K562 (cell line): ENCODE results near the gene SLC39A11. TPM values are rescaled to one million over a fixed set of nuclear protein-coding genes. Genes with fewer than 3 reads are reported as not detected.

Source experiments
- CSDE1 ChIP-seq, 2 experiments: fragments of 450-650 bp; IDR thresholded peaks; 2 replicates each; pipeline ENCODE4 v1.6.1; 2016; ENCODE audit warnings: mild to moderate bottlenecking in 1 of 2
- polyA plus RNA-seq, 8 experiments: library from polyadenylated mRNA; depleted of rRNA in 4 of 8; stranded (reverse) in 5 of 8; unstranded in 3 of 8; fragments of >200 nt; fragmentation: Nextera tagmentation in 2 of 8; fragmentation: Illumina TruSeq in 1 of 8; extraction: Ambion mirVana in 2 of 8; extraction: Trizol in 1 of 8; gene quantifications; 2 replicates each; pipeline versions ENCODE4 v1.2.1 to v1.2.3, GENCODE V29; 2011 to 2014; ENCODE audit warnings: inconsistent platforms in 1 of 8, missing spikeins in 1 of 8
- total RNA-seq, 7 experiments: library from RNA; depleted of rRNA in 6 of 7; stranded (reverse); fragments of >200 nt in 6 of 7; fragmentation: Illumina TruSeq in 2 of 7; extraction: Trizol in 2 of 7; gene quantifications; 2 replicates each; pipeline versions ENCODE4 v1.2.1 to v1.2.3, GENCODE V29; 2011 to 2021; ENCODE audit warnings: low replicate concordance in 1 of 7
- TF ChIP-seq, protein P1 (sequence below), 2 experiments: fragments of 450-650 bp; formaldehyde crosslinking in 1 of 2; IDR thresholded peaks; 2 replicates each; pipeline versions ENCODE4 v1.4.0 to v1.6.1; 2014 to 2020; ENCODE audit warnings: mild to moderate bottlenecking in 2 of 2, borderline replicate concordance in 1 of 2, low read depth in 1 of 2

SLC39A11 gene
- total and polyA plus RNA-seq, 9 of the 15 experiments (the other 6 are each of a cell fraction or from before 2014, with no cell fraction given) = 10.5 to 26.4 (median 13.4) TPM

GRCh38 chr17:73013301-73013700 is 79.2 kb downstream of the SLC39A11 start (continued):
- TF ChIP-seq, protein P1, sequence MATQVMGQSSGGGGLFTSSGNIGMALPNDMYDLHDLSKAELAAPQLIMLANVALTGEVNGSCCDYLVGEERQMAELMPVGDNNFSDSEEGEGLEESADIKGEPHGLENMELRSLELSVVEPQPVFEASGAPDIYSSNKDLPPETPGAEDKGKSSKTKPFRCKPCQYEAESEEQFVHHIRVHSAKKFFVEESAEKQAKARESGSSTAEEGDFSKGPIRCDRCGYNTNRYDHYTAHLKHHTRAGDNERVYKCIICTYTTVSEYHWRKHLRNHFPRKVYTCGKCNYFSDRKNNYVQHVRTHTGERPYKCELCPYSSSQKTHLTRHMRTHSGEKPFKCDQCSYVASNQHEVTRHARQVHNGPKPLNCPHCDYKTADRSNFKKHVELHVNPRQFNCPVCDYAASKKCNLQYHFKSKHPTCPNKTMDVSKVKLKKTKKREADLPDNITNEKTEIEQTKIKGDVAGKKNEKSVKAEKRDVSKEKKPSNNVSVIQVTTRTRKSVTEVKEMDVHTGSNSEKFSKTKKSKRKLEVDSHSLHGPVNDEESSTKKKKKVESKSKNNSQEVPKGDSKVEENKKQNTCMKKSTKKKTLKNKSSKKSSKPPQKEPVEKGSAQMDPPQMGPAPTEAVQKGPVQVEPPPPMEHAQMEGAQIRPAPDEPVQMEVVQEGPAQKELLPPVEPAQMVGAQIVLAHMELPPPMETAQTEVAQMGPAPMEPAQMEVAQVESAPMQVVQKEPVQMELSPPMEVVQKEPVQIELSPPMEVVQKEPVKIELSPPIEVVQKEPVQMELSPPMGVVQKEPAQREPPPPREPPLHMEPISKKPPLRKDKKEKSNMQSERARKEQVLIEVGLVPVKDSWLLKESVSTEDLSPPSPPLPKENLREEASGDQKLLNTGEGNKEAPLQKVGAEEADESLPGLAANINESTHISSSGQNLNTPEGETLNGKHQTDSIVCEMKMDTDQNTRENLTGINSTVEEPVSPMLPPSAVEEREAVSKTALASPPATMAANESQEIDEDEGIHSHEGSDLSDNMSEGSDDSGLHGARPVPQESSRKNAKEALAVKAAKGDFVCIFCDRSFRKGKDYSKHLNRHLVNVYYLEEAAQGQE (IDR thresholded peaks at IDR 0.05; ENCODE audit: borderline replicate concordance) = no peak
- TF ChIP-seq, protein P1 (CRISPR knock-in tag; IDR thresholded peaks at IDR 0.05; ENCODE audit: low read depth) = no peak
- no peak for TF ChIP-seq CSDE1 (IDR thresholded peaks at IDR 0.05)
